Measurements from ENCODE around the gene MTAP. TPM values are rescaled to one million over a fixed set of nuclear protein-coding genes. Genes with fewer than 3 reads are reported as not detected.

MTAP gene
- total RNA-seq (2021) = 44.1 and 46.1 TPM in 2 replicates
- Bru-seq, nascent RNA = percentile 85 among the genes with signal in this experiment
- percentile 95 among the genes with signal in this experiment for BruChase-seq, experiment 1, labeled RNA remaining after a 2-hour chase
- percentile 95 among the genes with signal in this experiment for BruChase-seq, experiment 2, labeled RNA remaining after a 6-hour chase
- long read RNA-seq, full-length matches to known transcripts = 36 of 41 reads
- long read RNA-seq, partial matches to known transcripts = 0 of 41 reads
- long read RNA-seq, other reads (novel, unspliced or antisense) = 5 of 41 reads

DNA sequence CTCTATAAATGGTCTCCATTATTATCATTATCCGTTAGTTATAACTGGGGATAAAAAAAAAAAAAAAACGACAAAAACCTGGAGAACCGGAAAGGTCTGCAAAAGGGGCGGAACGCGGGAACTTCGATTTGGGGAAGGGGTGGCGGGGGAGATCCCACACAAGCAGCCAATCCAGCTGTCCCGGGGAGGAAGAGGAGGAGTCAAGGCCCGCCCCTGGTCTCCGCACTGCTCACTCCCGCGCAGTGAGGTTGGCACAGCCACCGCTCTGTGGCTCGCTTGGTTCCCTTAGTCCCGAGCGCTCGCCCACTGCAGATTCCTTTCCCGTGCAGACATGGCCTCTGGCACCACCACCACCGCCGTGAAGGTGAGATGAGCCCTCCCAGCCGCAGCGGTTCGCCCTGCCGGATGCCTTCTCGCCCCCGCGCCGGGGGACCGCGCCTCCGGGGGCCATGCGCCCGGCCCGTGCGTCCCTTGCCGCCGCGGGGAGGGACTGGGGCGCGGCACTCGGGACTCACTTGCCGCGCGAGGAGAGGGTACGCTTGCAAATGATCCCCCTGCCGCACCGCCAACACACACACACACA is at the start of gene MTAP:
Gene MTAP, plus strand, starts transcription at position 219 of the 583 bp plus-strand sequence. Its CDS starts 113 bp downstream, at position 332.
- no TSS peak for BruUV-seq (replicated peaks)
- Histone ChIP-seq H3K9me3 (ENCODE audit: insufficient read depth, low read depth) (no peaks in the 10 kb centered on the region), H4K20me1 (ENCODE audit: insufficient read depth) (no peaks in the 10 kb centered on the region), H3K4me1 (replicated peaks; ENCODE audit: insufficient read depth) (peaks cover 27% of the 10 kb centered on the region), H3K4me3 (peak within 1 kb of the TSS; percentile 87), H2AFZ (peak within 1 kb of the TSS; percentile 99), H3K27ac (peak within 1 kb of the TSS; percentile 78), H3K4me2 (peak within 1 kb of the TSS; percentile 94), H3F3A (ENCODE audit: insufficient read depth, low read depth) (no peaks in the 10 kb centered on the region), H3K9me2 (ENCODE audit: insufficient read depth) (no peaks in the 10 kb centered on the region), H3K27me3 (ENCODE audit: insufficient read depth, low read depth) (no peaks in the 10 kb centered on the region), H3K36me3 (ENCODE audit: low read depth) (0 out of 2 replicates have a peak, but pooled peaks cover 6% of the 10 kb centered on the region), H3K79me2 (ENCODE audit: low read depth) (peaks cover 49% of the 10 kb centered on the region)
- no peak for TF ChIP-seq EZH2 (IDR thresholded peaks at IDR 0.05; ENCODE audit: low read depth)
- TF ChIP-seq, protein P1, sequence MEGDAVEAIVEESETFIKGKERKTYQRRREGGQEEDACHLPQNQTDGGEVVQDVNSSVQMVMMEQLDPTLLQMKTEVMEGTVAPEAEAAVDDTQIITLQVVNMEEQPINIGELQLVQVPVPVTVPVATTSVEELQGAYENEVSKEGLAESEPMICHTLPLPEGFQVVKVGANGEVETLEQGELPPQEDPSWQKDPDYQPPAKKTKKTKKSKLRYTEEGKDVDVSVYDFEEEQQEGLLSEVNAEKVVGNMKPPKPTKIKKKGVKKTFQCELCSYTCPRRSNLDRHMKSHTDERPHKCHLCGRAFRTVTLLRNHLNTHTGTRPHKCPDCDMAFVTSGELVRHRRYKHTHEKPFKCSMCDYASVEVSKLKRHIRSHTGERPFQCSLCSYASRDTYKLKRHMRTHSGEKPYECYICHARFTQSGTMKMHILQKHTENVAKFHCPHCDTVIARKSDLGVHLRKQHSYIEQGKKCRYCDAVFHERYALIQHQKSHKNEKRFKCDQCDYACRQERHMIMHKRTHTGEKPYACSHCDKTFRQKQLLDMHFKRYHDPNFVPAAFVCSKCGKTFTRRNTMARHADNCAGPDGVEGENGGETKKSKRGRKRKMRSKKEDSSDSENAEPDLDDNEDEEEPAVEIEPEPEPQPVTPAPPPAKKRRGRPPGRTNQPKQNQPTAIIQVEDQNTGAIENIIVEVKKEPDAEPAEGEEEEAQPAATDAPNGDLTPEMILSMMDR (conservative IDR thresholded peaks at IDR 0.05) = no peak
- POLR2A ChIA-PET (ENCODE audit: unreplicated experiment) = interaction anchor here (0.5 to 0.7 kb wide), 2 partner anchors 192 to 283 kb away, joined by 3 to 45 read pairs; partner anchors contain the start of genes CDKN2A and CDKN2B-AS1
- CTCF ChIA-PET = interaction anchor here (0.6 to 0.7 kb wide), 2 partner anchors 349 to 1251 kb away, joined by 3 to 8 read pairs; no protein-coding TSS in a partner anchor
- peak; percentile 81 to 84 for DNase-seq
- intact Hi-C loops (cut with micrococcal nuclease; ENCODE audit: unreplicated experiment) = loop anchor here (5.0 kb wide), 2 partner anchors 475 to 1875 kb away; no protein-coding TSS in a partner anchor

DNA sequence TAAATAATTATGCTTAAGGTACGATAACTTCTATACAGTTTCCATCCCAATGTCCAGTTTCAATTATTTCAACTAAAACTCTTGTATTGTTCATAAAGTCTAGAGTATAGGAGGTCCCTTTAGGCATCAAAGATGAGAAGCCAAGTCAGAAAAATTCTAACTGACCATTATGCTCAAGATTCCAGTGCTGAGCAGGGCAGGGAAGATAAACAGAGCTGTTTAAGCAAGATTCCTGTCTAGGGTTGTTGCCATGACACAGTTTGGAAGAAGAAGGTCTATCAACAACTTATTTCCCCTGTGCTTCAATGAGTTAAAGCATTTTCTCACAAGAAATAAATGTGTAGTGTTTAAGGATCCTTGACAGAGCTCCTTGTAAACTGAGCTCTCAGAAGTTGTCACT is 48.9 kb upstream of the MTAP start:
- H3K4me2 ChIP-seq = no peak overlapping the region
- H3F3A ChIP-seq (ENCODE audit: insufficient read depth, low read depth) = no peaks in the 10 kb centered on the region
- no peak for DNase-seq
- H3K79me2 ChIP-seq (ENCODE audit: low read depth) = no peaks in the 10 kb centered on the region
- H3K4me3 ChIP-seq = no peak overlapping the region
- POLR2A ChIA-PET (ENCODE audit: unreplicated experiment) = interaction anchor here (0.6 kb wide), 1 partner anchor 205 kb away, joined by 4 read pairs; no protein-coding TSS in a partner anchor
- H3K36me3 ChIP-seq (ENCODE audit: low read depth) = no peaks in the 10 kb centered on the region
- H3K27me3 ChIP-seq (ENCODE audit: insufficient read depth, low read depth) = no peaks in the 10 kb centered on the region
- BruUV-seq (replicated peaks) = no TSS peak
- H4K20me1 ChIP-seq (ENCODE audit: insufficient read depth) = no peaks in the 10 kb centered on the region
- CTCF ChIA-PET = interaction anchor here (0.6 kb wide), 1 partner anchor 8 kb away, joined by 6 read pairs; no protein-coding TSS in a partner anchor
- H3K4me1 ChIP-seq (replicated peaks; ENCODE audit: insufficient read depth) = no peaks in the 10 kb centered on the region
- TF ChIP-seq EZH2 (IDR thresholded peaks at IDR 0.05; ENCODE audit: low read depth) = no peak
- TF ChIP-seq, protein P1 (conservative IDR thresholded peaks at IDR 0.05) = no peak
- no peak overlapping the region for H3K27ac ChIP-seq
- H3K9me3 ChIP-seq (ENCODE audit: insufficient read depth, low read depth) = no peaks in the 10 kb centered on the region
- H2AFZ ChIP-seq = no peak overlapping the region
- H3K9me2 ChIP-seq (ENCODE audit: insufficient read depth) = no peaks in the 10 kb centered on the region
- intact Hi-C loops (cut with micrococcal nuclease; ENCODE audit: unreplicated experiment) = no loop called here

DNA sequence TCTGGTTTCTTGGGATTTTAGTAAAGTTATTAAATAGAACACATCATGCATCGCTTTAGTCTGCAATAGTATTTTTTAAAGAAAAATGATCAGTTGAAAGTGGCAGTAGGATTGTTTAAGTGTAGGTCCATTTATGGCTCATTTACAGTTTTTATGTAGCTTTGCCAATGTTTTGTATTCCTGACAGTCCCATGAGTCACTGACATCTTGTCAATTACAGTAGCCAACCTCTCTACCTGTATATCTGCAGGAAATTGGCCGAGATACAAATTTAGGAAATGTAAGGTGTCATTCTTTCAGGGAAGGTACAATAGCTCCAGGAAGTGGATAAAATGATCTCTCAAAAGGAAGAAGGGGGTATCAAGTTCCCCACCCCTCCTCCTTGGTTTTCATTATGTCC is 47.7 kb upstream of the MTAP start:
- Histone ChIP-seq H3K27me3 (ENCODE audit: insufficient read depth, low read depth) (no peaks in the 10 kb centered on the region), H3K79me2 (ENCODE audit: low read depth) (no peaks in the 10 kb centered on the region), H3K27ac (no peak overlapping the region), H3K36me3 (ENCODE audit: low read depth) (no peaks in the 10 kb centered on the region), H3K4me1 (replicated peaks; ENCODE audit: insufficient read depth) (no peaks in the 10 kb centered on the region), H3F3A (ENCODE audit: insufficient read depth, low read depth) (no peaks in the 10 kb centered on the region), H3K9me3 (ENCODE audit: insufficient read depth, low read depth) (no peaks in the 10 kb centered on the region), H3K9me2 (ENCODE audit: insufficient read depth) (no peaks in the 10 kb centered on the region), H3K4me3 (no peak overlapping the region), H4K20me1 (ENCODE audit: insufficient read depth) (no peaks in the 10 kb centered on the region), H2AFZ (no peak overlapping the region), H3K4me2 (no peak overlapping the region)
- BruUV-seq (replicated peaks) = no TSS peak
- intact Hi-C loops (cut with micrococcal nuclease; ENCODE audit: unreplicated experiment) = no loop called here
- DNase-seq = no peak
- CTCF ChIA-PET = no interaction called here
- POLR2A ChIA-PET (ENCODE audit: unreplicated experiment) = no interaction called here
- TF ChIP-seq, protein P1 (conservative IDR thresholded peaks at IDR 0.05) = no peak
- no peak for TF ChIP-seq EZH2 (IDR thresholded peaks at IDR 0.05; ENCODE audit: low read depth)
